Stomach (tissue), 4 donors: ENCODE data around the gene DCAF10.

ENCODE experiments used
- CTCF ChIP-seq, 7 experiments: fragments of 450-650 bp in 4 of 7; fragments of 200-600 bp in 3 of 7; sonication (generic) in 3 of 7; IDR thresholded peaks; one replicate each; pipeline ENCODE4 v1.5.1; 2016 to 2019; ENCODE audit warnings: antibody characterized with exemption in 7 of 7, control low read depth in 2 of 7, mild to moderate bottlenecking in 1 of 7
- POLR2A ChIP-seq, 4 donors: fragments of 450-650 bp; IDR thresholded peaks; one replicate each; pipeline ENCODE4 v1.6.1; 2016; ENCODE audit warnings: antibody characterized with exemption in 4 of 4, control low read depth in 2 of 4, mild to moderate bottlenecking in 1 of 4, moderate library complexity in 1 of 4

GRCh38 chr9:37798677-37799076 is 1.9 kb upstream of the DCAF10 start:
- no peak for TF ChIP-seq CTCF (IDR thresholded peaks at IDR 0.05)
- TF ChIP-seq POLR2A (IDR thresholded peaks at IDR 0.05): no peak
